Keratinocyte (primary cell): ENCODE measurements around the gene CNOT3.

Experiments
- EZH2 ChIP-seq: IDR thresholded peaks from one replicate; pipeline ENCODE4 v1.6.1; 2012; ENCODE audit warnings: inconsistent platforms, mild to moderate bottlenecking, low read length, moderate library complexity
- TF ChIP-seq, protein P1 (sequence below), 3 experiments: IDR thresholded peaks in 1 of 3; conservative IDR thresholded peaks in 1 of 3; optimal IDR thresholded peaks in 1 of 3; 2 replicates in 2 of 3; 3 replicates in 1 of 3; pipeline versions ENCODE3 to v1.5.1; 2011; ENCODE audit warnings: low read length in 3 of 3, mild to moderate bottlenecking in 3 of 3, moderate library complexity in 2 of 3, control low read depth in 1 of 3, inconsistent platforms in 1 of 3; ENCODE audit not compliant: insufficient read depth in 2 of 3; ENCODE audit errors: extremely low read depth in 1 of 3

DNA sequence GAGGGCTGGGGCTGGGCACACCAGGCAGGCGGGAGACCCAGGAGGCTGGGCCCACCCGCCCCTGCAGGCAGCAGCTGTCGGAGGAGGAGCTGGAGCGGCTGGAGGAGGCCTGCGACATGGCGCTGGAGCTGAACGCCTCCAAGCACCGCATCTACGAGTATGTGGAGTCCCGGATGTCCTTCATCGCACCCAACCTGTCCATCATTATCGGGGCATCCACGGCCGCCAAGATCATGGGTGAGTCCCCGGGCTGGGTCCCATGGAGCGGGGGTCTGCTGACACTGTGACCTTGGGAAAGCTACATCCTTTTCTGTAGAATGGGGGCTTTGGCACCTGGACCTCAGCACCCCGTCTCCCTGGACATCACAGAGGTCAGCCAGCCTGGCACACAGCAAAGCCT lies 13.9 kb upstream of the CNOT3 start:
- TF ChIP-seq, protein P1, sequence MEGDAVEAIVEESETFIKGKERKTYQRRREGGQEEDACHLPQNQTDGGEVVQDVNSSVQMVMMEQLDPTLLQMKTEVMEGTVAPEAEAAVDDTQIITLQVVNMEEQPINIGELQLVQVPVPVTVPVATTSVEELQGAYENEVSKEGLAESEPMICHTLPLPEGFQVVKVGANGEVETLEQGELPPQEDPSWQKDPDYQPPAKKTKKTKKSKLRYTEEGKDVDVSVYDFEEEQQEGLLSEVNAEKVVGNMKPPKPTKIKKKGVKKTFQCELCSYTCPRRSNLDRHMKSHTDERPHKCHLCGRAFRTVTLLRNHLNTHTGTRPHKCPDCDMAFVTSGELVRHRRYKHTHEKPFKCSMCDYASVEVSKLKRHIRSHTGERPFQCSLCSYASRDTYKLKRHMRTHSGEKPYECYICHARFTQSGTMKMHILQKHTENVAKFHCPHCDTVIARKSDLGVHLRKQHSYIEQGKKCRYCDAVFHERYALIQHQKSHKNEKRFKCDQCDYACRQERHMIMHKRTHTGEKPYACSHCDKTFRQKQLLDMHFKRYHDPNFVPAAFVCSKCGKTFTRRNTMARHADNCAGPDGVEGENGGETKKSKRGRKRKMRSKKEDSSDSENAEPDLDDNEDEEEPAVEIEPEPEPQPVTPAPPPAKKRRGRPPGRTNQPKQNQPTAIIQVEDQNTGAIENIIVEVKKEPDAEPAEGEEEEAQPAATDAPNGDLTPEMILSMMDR (optimal IDR thresholded peaks at IDR 0.05 in 1 of 3, IDR thresholded peaks at IDR 0.05 in 1 of 3, conservative IDR thresholded peaks at IDR 0.05 in 1 of 3; ENCODE audit: extremely low read depth in 1 of 3, insufficient read depth in 2 of 3, low read length in 3 of 3) = no peak
- TF ChIP-seq EZH2 = no peak
